ENCODE data around the gene GPR152. TPM values are rescaled to one million over a fixed set of nuclear protein-coding genes. Genes with fewer than 3 reads are reported as not detected.
A peak's percentile ranks its signal among the peaks of the same experiment; 100 is the strongest.
"Not testable (repeated sequence)": the region's sequence is repeated elsewhere in the genome, so short reads cannot be mapped to it uniquely, and the experiment has no call there.

Gene GPR152
- total RNA-seq, 4 donors from 2014 or later = not detected

- Histone ChIP-seq H3K9me3 (no peaks in the 10 kb centered on the region), H3K4me3 (peak within 1 kb of the TSS; percentile 85 to 96 (median 90)), H3K27me3 (no peaks in the 10 kb centered on the region), H3K4me1 (peaks cover 17 to 52% (median 22%) of the 10 kb centered on the region in 3 donors), H3K27ac (peak within 1 kb of the TSS; percentile 93 to 97 (median 95)), H3K36me3 (peaks cover 19 to 38% (median 19%) of the 10 kb centered on the region in 3 donors)
- TF ChIP-seq POLR2A (IDR thresholded peaks at IDR 0.05) = peak in 3 of 4 donors; percentile 95 to 96 (median 95)
- TF ChIP-seq CTCF (IDR thresholded peaks at IDR 0.05) = peak in 2 of 6 experiments; percentile 6 to 50
- intact Hi-C loops (cut with DNase I) = no loop called here
- DNase-seq = peak; percentile 94
- WGBS, 2 donors = 0% methylated on average over 7 to 33 of the region's 68 CpGs
Measured at GRCh38 chr11:67428052-67429001, 24.2 kb downstream of the GPR152 start, which contains the start of gene RPS6KB2. Gene RPS6KB2 (plus strand): TSS chr11:67428494. CDS start chr11:67428546, 52 bp downstream.

GRCh38 chr11:67427364-67427859 lies 25.1 kb downstream of the GPR152 start:
- H3K9me3 ChIP-seq; DNase-seq; intact Hi-C loops (cut with DNase I); H3K27me3 ChIP-seq: not testable (repeated sequence)
- H3K4me3 ChIP-seq = peak overlapping the region; percentile 85 to 96 (median 90)
- peak overlapping the region; percentile 93 to 97 (median 95) for H3K27ac ChIP-seq
- H3K4me1 ChIP-seq = peaks cover 11 to 54% (median 29%) of the 10 kb centered on the region in 3 donors
- WGBS, 2 donors = 66 to 70% methylated on average over 19 of the region's 19 CpGs
- H3K36me3 ChIP-seq = peaks cover 10 to 28% (median 10%) of the 10 kb centered on the region in 3 donors

GRCh38 chr11:67423891-67424613 lies 28.5 kb downstream of the GPR152 start:
- DNase-seq = no peak

GRCh38 chr11:67423466-67423865 lies 29.1 kb downstream of the GPR152 start:
- DNase-seq = no peak

More at GRCh38 chr11:67423891-67424613, 28.5 kb downstream of the GPR152 start:
- TF ChIP-seq POLR2A (IDR thresholded peaks at IDR 0.05) (no peak), CTCF (IDR thresholded peaks at IDR 0.05) (no peak)
- no peaks in the 10 kb centered on the region for H3K9me3 ChIP-seq
- H3K4me3 ChIP-seq = no peak overlapping the region
- H3K27me3 ChIP-seq = no peaks in the 10 kb centered on the region
- H3K4me1 ChIP-seq = peaks cover 18 to 52% (median 32%) of the 10 kb centered on the region in 3 donors
- H3K27ac ChIP-seq = no peak overlapping the region
- H3K36me3 ChIP-seq = no peaks in the 10 kb centered on the region
- intact Hi-C loops (cut with DNase I) = no loop called here
- 92% methylated on average over 7 of the region's 34 CpGs; no CpG with 5 or more reads in 1 of the 2 donors for whole genome bisulfite sequencing, 2 donors

More at GRCh38 chr11:67423466-67423865, 29.1 kb downstream of the GPR152 start:
- Histone ChIP-seq H3K4me1 (peaks cover 21 to 54% (median 36%) of the 10 kb centered on the region in 3 donors), H3K9me3 (no peaks in the 10 kb centered on the region), H3K36me3 (no peaks in the 10 kb centered on the region), H3K27me3 (no peaks in the 10 kb centered on the region), H3K4me3 (no peak overlapping the region), H3K27ac (peak overlapping the region in 1 of 4 donors; percentile 69)
- TF ChIP-seq CTCF (IDR thresholded peaks at IDR 0.05) (no peak), POLR2A (IDR thresholded peaks at IDR 0.05) (no peak)
- intact Hi-C loops (cut with DNase I) = no loop called here
- 79 to 100% methylated on average over 1 to 5 of the region's 13 CpGs for WGBS, 2 donors
